Esophagus squamous epithelium (tissue), 5 donors: ENCODE results near the gene HOXC5. TPM values are rescaled to one million over a fixed set of nuclear protein-coding genes. Genes with fewer than 3 reads are reported as not detected.

Experiments used
- DNase-seq: peaks from one replicate; lab custom pipeline; 2025; lab: John Stamatoyannopoulos, UW
- H3K27ac ChIP-seq, 4 donors: fragments of 200-600 bp; sonication (generic); one replicate each; pipeline ENCODE4 v1.5.1; 2016 to 2019; ENCODE audit warnings: mild to moderate bottlenecking in 1 of 4
- H3K27me3 ChIP-seq, 4 donors: fragments of 200-600 bp; sonication (generic); 1 replicate in 3 of 4; 2 replicates in 1 of 4; pipeline versions ENCODE4 v1.5.1 to v1.6.0; 2017 to 2021; ENCODE audit warnings: antibody characterized with exemption in 1 of 4
- H3K36me3 ChIP-seq, 3 donors: fragments of 200-600 bp; sonication (generic); one replicate each; pipeline ENCODE4 v1.5.1; 2016 to 2019
- H3K4me1 ChIP-seq, 3 donors: fragments of 200-600 bp; sonication (generic); one replicate each; pipeline ENCODE4 v1.5.1; 2017 to 2019
- H3K4me3 ChIP-seq, 4 donors: fragments of 200-600 bp; sonication (generic); 1 replicate in 3 of 4; 2 replicates in 1 of 4; pipeline ENCODE4 v1.5.1; 2016 to 2019; ENCODE audit warnings: mild to moderate bottlenecking in 2 of 4, moderate library complexity in 1 of 4
- H3K9me3 ChIP-seq, 3 donors: fragments of 200-600 bp; sonication (generic); one replicate each; pipeline ENCODE4 v1.5.1; 2016 to 2019
- POLR2A ChIP-seq, 4 donors: fragments of 450-650 bp; IDR thresholded peaks; one replicate each; pipeline ENCODE4 v1.6.1; 2017; ENCODE audit warnings: antibody characterized with exemption in 4 of 4, mild to moderate bottlenecking in 4 of 4, moderate library complexity in 3 of 4
- WGBS, 2 donors: methylation state at CpG; one replicate each; pipeline ENCODE4 v1.1.5; 2018; 5-methylcytosine and 5-hydroxymethylcytosine counted together
- intact Hi-C: fragments of 100-400 bp; cut with DNase I; formaldehyde crosslinking; loops from one replicate; pipeline ENCODE4 v1.15.0; 2022
- total RNA-seq, 4 donors: library from RNA; depleted of rRNA; stranded (reverse); fragments of >200 nt; gene quantifications; one replicate each; pipeline ENCODE4 v1.1.0, GENCODE V29; 2016
- TF ChIP-seq, protein P1 (sequence below), 6 experiments: fragments of 450-650 bp in 4 of 6; fragments of 200-600 bp in 2 of 6; sonication (generic) in 2 of 6; IDR thresholded peaks; one replicate each; pipeline ENCODE4 v1.5.1; 2016 to 2019; ENCODE audit warnings: antibody characterized with exemption in 6 of 6, mild to moderate bottlenecking in 4 of 6, moderate library complexity in 4 of 6
- donor health status: DM: yes; HTN: yes; CAD: no.

HOXC5 gene
- total RNA-seq, 4 donors from 2014 or later: 0.31 to 1.1 TPM; not detected in 2

GRCh38 chr12:54060174-54060974 is 27.5 kb downstream of the HOXC5 start:
- DNase-seq: no peak
- TF ChIP-seq, protein P1, sequence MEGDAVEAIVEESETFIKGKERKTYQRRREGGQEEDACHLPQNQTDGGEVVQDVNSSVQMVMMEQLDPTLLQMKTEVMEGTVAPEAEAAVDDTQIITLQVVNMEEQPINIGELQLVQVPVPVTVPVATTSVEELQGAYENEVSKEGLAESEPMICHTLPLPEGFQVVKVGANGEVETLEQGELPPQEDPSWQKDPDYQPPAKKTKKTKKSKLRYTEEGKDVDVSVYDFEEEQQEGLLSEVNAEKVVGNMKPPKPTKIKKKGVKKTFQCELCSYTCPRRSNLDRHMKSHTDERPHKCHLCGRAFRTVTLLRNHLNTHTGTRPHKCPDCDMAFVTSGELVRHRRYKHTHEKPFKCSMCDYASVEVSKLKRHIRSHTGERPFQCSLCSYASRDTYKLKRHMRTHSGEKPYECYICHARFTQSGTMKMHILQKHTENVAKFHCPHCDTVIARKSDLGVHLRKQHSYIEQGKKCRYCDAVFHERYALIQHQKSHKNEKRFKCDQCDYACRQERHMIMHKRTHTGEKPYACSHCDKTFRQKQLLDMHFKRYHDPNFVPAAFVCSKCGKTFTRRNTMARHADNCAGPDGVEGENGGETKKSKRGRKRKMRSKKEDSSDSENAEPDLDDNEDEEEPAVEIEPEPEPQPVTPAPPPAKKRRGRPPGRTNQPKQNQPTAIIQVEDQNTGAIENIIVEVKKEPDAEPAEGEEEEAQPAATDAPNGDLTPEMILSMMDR (IDR thresholded peaks at IDR 0.05): no peak
- TF ChIP-seq POLR2A (IDR thresholded peaks at IDR 0.05): no peak
- intact Hi-C loops: no loop called here
- H3K36me3 ChIP-seq: no peaks in the 10 kb centered on the region
- 63 to 75% methylated on average over 35 of the region's 38 CpGs for WGBS, 2 donors
- no peak overlapping the region for H3K27ac ChIP-seq
- H3K4me3 ChIP-seq: no peak overlapping the region
- H3K9me3 ChIP-seq: no peaks in the 10 kb centered on the region
- peaks cover 0 to 27% (median 0%) of the 10 kb centered on the region in 3 donors for H3K4me1 ChIP-seq
- peaks cover 0 to 47% (median 0%) of the 10 kb centered on the region in 4 donors for H3K27me3 ChIP-seq

GRCh38 chr12:54060975-54061778 is 28.3 kb downstream of the HOXC5 start:
- Histone ChIP-seq H3K36me3 (no peaks in the 10 kb centered on the region), H3K27me3 (peaks cover 0 to 52% (median 0%) of the 10 kb centered on the region in 4 donors), H3K4me1 (peaks cover 0 to 19% (median 0%) of the 10 kb centered on the region in 3 donors), H3K4me3 (no peak overlapping the region), H3K27ac (no peak overlapping the region), H3K9me3 (no peaks in the 10 kb centered on the region)
- no peak for DNase-seq
- intact Hi-C loops: no loop called here
- TF ChIP-seq, protein P1 (IDR thresholded peaks at IDR 0.05): no peak
- TF ChIP-seq POLR2A (IDR thresholded peaks at IDR 0.05): no peak
- WGBS, 2 donors: 63 to 75% methylated on average over 7 of the region's 7 CpGs

GRCh38 chr12:54065677-54066076 is 32.8 kb downstream of the HOXC5 start:
- H3K27me3 ChIP-seq: peaks cover 0 to 39% (median 0%) of the 10 kb centered on the region in 4 donors
- TF ChIP-seq, protein P1 (IDR thresholded peaks at IDR 0.05): no peak
- no peak for TF ChIP-seq POLR2A (IDR thresholded peaks at IDR 0.05)
- intact Hi-C loops: no loop called here

DNA sequence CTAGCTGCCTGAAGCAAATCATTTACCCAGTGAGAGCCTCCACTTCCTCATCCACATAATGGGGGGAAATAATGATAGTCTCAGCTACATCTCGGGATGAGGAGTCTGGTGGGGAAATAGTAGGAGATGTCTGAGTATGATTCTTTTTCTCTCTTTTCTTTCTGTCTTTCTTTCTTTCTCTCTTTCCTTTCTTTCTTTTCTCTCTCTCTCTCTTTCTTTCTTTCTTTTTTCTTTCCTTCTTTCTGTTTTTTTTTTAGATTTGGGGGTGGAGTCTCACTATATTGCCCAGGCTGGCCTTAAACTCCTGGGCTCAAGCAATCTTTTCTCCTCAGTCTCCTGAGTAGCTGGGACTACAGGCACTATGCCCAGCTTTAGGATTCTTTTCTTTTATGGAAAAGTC is 33.6 kb downstream of the HOXC5 start:
- H3K36me3 ChIP-seq: no peaks in the 10 kb centered on the region
- intact Hi-C loops: no loop called here
- 60 to 64% methylated on average over 1 of the region's 1 CpG for WGBS, 2 donors

More at GRCh38 chr12:54065677-54066076, 32.8 kb downstream of the HOXC5 start:
- H3K4me1 ChIP-seq: peaks cover 0 to 14% (median 0%) of the 10 kb centered on the region in 3 donors
- H3K4me3 ChIP-seq: no peak overlapping the region
- H3K27ac ChIP-seq: no peak overlapping the region
- H3K36me3 ChIP-seq: no peaks in the 10 kb centered on the region
- H3K9me3 ChIP-seq: no peaks in the 10 kb centered on the region
- DNase-seq: no peak

More for the DNA sequence above, 33.6 kb downstream of the HOXC5 start:
- no peak for TF ChIP-seq POLR2A (IDR thresholded peaks at IDR 0.05)
- TF ChIP-seq, protein P1 (IDR thresholded peaks at IDR 0.05): no peak
- no peak overlapping the region for H3K4me3 ChIP-seq
- no peak overlapping the region for H3K27ac ChIP-seq
- H3K27me3 ChIP-seq: peaks cover 0 to 31% (median 0%) of the 10 kb centered on the region in 4 donors
- peaks cover 0 to 9% (median 0%) of the 10 kb centered on the region in 3 donors for H3K4me1 ChIP-seq
- DNase-seq: no peak
- no peaks in the 10 kb centered on the region for H3K9me3 ChIP-seq
